Limb (tissue), 2 donors: ENCODE data around the gene RAF1.
"Not testable (repeated sequence)": the region's sequence is repeated elsewhere in the genome, so short reads cannot be mapped to it uniquely, and the experiment has no call there.

Experiments
- DNase-seq, 2 donors: peaks; one replicate each; pipeline ENCODE4 v3.0.0-alpha.2; 2016; ENCODE audit errors: extremely low spot score in 2 of 2

Gene RAF1

DNA sequence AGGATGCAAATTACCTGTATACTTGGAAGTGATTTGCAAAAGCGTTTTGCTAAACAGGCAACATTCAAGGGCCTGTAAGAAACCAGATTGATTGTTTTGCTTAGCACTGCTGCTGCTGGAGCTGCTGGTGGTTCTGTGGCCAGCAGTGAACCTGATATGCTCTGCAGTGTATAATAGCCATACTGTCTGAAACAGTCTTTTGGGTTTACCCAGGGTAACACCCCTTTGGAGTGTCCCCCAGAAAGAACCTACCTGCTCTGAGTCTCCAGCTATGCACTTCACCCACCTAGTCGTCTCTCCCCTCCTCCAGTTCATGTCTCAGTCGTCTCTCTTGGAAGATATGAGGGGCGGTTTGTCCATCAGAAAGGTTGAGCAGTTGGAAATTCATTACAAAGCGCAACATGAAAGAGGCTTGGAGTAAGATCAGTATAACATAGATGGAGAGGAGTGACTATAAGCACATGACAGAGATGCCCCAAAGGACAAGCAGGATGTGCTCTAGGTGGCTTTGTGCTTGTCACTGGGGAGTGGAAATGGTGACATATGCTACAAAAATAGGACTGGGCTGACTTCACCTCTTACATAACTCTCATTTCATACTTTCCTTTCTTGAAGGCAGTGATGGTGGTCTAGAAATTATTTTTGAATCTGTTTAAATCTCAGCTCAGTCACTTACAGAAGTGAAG is 103.3 kb downstream of the RAF1 start:
- DNase-seq, result no peak

DNA sequence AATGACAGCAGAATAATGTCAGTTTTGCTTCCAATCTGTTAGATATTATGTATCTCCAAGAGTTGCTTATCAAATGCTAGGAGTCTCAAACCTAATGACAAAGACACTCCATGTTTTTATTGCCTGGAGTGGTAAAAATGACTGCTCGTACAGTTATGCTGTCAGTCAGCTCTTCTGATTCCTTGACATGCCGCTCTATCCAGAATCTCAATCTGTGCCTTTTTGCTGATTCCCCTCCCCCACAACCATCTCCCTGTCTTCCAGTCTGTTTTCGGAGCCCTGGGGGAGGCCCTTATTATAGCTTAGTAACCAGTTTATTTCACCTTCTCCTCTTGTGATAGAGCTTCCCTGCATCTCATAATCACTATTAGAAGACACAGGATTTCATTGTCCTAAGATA is 104.4 kb downstream of the RAF1 start:
- DNase-seq, result no peak

GRCh38 chr3:12558706-12559105 is 105.2 kb downstream of the RAF1 start:
- no peak for DNase-seq

GRCh38 chr3:12557473-12558100 is 106.3 kb downstream of the RAF1 start:
- peak in 1 of 2 donors; percentile 17 for DNase-seq

DNA sequence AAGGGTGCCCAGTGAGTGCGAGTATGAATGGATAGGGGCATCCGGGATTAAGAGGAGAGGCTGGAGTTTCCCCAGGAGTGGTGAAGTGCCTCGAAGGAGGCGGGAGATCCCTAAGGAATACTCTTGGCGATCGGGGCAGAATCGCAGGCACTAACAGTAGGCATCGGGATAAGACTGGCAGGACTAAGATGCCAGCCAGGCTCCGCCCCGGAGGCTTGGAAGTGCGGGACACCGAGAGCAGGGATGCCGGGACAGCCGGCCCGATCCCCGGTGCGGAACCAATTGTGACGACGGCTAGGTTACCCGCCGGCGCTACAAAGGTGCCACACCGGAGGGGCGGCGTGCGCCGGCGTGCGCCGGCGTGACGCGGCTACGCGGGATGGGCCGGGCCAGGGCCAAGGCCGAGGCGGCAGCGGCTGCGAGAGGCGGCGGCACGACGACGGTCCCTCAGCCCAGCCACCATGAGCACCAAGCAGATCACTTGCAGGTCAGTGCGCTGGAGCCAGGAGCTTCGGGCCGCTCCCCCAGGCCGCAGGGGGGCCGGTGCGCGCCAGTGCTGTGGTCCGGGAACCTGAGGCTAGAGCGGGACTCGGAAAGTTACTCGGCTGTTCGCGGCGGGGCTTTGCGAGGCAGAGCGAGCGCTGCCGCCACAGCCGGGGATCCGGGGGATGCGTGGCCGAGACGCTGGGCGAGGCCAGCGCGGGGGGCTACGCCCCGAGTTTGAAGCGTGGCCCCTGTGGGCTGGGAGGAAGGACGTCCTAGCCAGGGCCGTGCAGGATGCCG is 107.0 kb downstream of the RAF1 start, which contains the start of gene MKRN2:
Gene MKRN2 (plus strand): TSS at position 398 of the 783 bp plus-strand sequence. CDS start 64 bp downstream, at position 462.
- peak; percentile 79 to 94 for DNase-seq

- peak in 1 of 2 donors; percentile 4 for DNase-seq
Observed at GRCh38 chr3:12556314-12556689, 107.6 kb downstream of the RAF1 start.

GRCh38 chr3:12553921-12554391 is 110.0 kb downstream of the RAF1 start:
- peak; percentile 30 to 71 for DNase-seq

DNA sequence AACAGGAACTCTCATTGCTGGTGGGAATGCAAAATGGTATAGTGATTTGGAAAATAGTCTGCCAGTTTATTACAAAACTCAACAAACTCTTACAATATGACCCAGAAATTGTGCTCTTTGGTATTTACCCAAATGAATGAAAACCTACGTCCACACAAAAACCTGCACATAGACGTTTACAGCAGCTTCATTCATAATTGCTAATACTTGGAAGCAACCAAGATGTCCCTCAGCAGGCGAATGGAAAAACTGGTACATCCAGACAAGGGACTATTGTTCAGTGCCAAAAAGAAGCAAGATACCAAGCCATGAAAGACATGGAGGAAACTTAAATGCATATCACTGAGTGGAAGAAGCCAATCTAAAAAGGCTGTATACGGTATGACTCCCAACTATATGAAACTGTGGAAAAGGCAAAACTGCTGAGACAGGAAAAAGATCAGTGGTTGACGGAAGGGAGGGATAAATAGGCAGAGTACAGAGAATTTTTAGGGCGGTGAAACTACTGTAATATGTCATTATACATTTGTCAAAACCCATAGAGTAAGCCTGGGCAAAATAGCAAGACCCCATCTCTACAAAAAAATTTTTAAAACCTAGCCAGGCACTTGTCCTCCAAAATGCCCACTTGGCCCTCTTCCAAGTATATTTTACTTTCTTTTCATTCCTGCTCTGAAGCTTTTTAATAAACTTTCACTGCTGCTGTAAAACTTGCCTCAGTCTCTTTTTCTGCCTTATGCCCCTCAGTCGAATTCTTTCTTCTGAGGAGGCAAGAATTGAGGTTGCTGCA is 113.8 kb downstream of the RAF1 start:
- DNase-seq, result no peak

DNA sequence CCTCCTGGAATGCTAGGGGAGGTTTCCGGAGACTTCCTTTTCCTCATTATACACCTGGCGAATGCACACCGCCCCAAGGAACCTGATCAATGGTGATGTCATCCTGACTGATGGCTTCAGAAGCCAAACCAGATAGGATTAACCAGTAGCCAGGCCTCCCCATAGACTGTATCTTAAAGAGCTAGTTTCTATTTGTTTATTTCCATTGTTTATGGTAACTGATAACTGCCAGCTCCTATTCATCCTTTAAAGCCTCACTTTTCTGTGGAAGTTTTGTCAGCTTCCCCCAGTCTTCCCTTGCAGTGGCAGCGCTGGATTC is 118.5 kb downstream of the RAF1 start, which contains the start of gene MKRN2OS:
Gene MKRN2OS (minus strand): TSS at position 27 of the 319 bp plus-strand sequence. CDS start 35 bp downstream, outside the sequence.
- DNase-seq, result no peak

DNA sequence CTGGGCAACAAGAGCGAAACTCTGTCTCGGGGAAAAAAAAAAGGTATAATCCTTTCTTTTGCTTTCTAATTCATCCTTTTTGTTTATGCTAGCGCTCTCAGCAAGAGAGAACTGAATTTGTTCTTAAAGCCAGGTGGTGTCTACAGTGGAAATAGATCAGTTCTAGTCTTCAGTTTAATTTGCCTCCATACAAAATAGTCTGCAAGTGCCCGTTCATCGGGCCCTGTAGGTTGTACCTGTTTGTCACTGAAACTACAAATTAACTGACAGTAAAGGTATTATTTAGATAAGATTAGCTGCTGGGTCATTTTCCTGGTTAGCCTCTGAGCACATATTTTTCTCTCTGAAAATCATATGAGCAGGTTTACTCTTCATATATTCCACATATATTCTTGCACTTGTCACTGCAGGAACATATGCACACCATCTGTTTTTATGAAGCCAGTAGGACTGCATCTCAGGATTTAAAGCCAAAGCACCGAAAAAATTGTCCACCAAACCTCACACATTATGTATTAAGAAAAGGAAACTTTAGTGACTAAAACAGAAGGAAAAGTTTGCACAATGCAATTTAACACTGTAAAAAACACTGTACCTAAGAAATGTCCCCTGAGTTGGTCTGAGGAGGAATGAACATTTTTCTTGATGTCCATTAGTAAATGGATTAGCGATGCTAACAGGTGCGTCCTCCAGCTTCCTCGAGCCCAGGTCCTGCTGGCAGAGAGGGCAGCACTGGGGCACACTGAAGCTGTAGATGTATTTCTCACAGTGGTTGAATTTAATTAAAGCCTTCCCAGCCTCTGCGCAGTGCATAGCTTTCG is 119.1 kb downstream of the RAF1 start:
- no peak for DNase-seq

DNA sequence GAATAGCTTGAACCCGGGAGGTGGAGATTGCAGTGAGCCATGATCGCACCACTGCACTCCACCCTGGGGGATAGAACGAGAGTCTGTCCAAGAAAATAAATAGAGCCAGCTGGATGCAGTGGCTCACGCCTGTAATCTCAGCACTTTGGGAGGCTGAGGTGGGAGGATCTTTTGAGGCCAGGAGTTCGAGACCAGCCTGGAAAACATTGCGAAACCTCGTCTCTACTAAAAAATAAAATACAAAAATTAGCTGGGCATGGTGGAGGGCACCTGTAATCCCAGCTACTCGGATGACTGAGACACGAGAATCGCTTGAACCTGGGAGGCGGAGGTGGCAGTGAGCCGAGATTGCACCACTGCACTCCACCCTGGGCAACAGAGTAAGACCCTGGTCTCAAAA is 120.4 kb downstream of the RAF1 start:
- DNase-seq, result not testable (repeated sequence)

GRCh38 chr3:12541625-12542024 is 122.3 kb downstream of the RAF1 start:
- no peak for DNase-seq

GRCh38 chr3:12536423-12536822 is 127.5 kb downstream of the RAF1 start:
- no peak for DNase-seq
